CD8-positive, alpha-beta memory T cell (primary cell): Measurements from ENCODE around the gene CLDN14. TPM values are rescaled to one million over a fixed set of nuclear protein-coding genes. Genes with fewer than 3 reads are reported as not detected.
"Not testable (repeated sequence)": the region's sequence is repeated elsewhere in the genome, so short reads cannot be mapped to it uniquely, and the experiment has no call there.

Source experiments
- CTCF ChIA-PET: fragments of 350-600 bp; sonication (Branson Sonifier 250); formaldehyde crosslinking; loops from one replicate; lab custom pipeline; 2021; ENCODE audit warnings: antibody characterized with exemption; lab: Charles Lee
- POLR2A ChIA-PET: fragments of 350-600 bp; sonication (Branson Sonifier 250); formaldehyde crosslinking; loops from one replicate; lab custom pipeline; 2021; ENCODE audit warnings: antibody characterized with exemption; lab: Charles Lee
- DNase-seq, 5 donors: peaks; one replicate each; pipeline versions ENCODE4 v3.0.0 to v3.0.0-alpha.2; 2020 to 2022; ENCODE audit warnings: mixed read lengths in 1 of 5
- H3K27ac ChIP-seq: one replicate; pipeline ENCODE4 v1.7.0; 2013; ENCODE audit warnings: low read depth, mild to moderate bottlenecking, low read length, moderate library complexity
- H3K27me3 ChIP-seq: 2 replicates; pipeline ENCODE4 v1.7.0; 2013; ENCODE audit warnings: low read length, mild to moderate bottlenecking; ENCODE audit not compliant: insufficient read depth, poor library complexity, severe bottlenecking
- H3K36me3 ChIP-seq: 2 replicates; pipeline ENCODE4 v1.7.0; 2013; ENCODE audit warnings: mild to moderate bottlenecking, low read length, moderate library complexity; ENCODE audit not compliant: insufficient read depth
- H3K4me1 ChIP-seq: 2 replicates; pipeline ENCODE4 v1.7.0; 2013; ENCODE audit warnings: mild to moderate bottlenecking, low read length, moderate library complexity; ENCODE audit not compliant: insufficient read depth
- H3K4me3 ChIP-seq: 2 replicates; pipeline ENCODE4 v1.7.0; 2013; ENCODE audit warnings: mild to moderate bottlenecking, low read length
- H3K9me3 ChIP-seq: 2 replicates; pipeline ENCODE4 v1.7.0; 2013; ENCODE audit warnings: mild to moderate bottlenecking, low read length
- H3K27ac Mint-ChIP-seq, 8 donors: one replicate each; pipeline ENCODE4 v1.8.0; 2020 to 2021; ENCODE audit warnings: mixed read lengths in 8 of 8, mild to moderate bottlenecking in 6 of 8, inconsistent platforms in 3 of 8, moderate library complexity in 3 of 8
- H3K27me3 Mint-ChIP-seq, 2 donors: one replicate each; pipeline ENCODE4 v1.8.0; 2020 to 2021; ENCODE audit warnings: mixed read lengths in 2 of 2, mild to moderate bottlenecking in 1 of 2, moderate library complexity in 1 of 2
- H3K36me3 Mint-ChIP-seq, 3 donors: one replicate each; pipeline ENCODE4 v1.8.0; 2020 to 2021; ENCODE audit warnings: mixed read lengths in 3 of 3, inconsistent platforms in 1 of 3, mild to moderate bottlenecking in 1 of 3
- H3K4me1 Mint-ChIP-seq, 3 donors: one replicate each; pipeline ENCODE4 v1.8.0; 2020 to 2021; ENCODE audit warnings: mixed read lengths in 3 of 3, inconsistent platforms in 1 of 3, mild to moderate bottlenecking in 1 of 3
- H3K4me3 Mint-ChIP-seq, 7 donors: one replicate each; pipeline ENCODE4 v1.8.0; 2020 to 2021; ENCODE audit warnings: mixed read lengths in 7 of 7, mild to moderate bottlenecking in 6 of 7, moderate library complexity in 4 of 7, inconsistent platforms in 2 of 7
- H3K9me3 Mint-ChIP-seq, 5 donors: one replicate each; pipeline ENCODE4 v1.8.0; 2020 to 2022; ENCODE audit warnings: mixed read lengths in 5 of 5, mild to moderate bottlenecking in 3 of 5, moderate library complexity in 2 of 5, inconsistent platforms in 1 of 5
- polyA plus RNA-seq: library from polyadenylated mRNA; unstranded; fragments of 300-500 nt; fragmentation: Illumina TruSeq; gene quantifications from one replicate; pipeline ENCODE4 v1.2.3, GENCODE V29; 2021
- total RNA-seq, 2 experiments: library from RNA; stranded (reverse); gene quantifications; one replicate each; pipeline ENCODE4 v1.2.3, GENCODE V29; 2021

Gene CLDN14
- total and polyA plus RNA-seq, 3 experiments from 2014 or later: not detected

DNA sequence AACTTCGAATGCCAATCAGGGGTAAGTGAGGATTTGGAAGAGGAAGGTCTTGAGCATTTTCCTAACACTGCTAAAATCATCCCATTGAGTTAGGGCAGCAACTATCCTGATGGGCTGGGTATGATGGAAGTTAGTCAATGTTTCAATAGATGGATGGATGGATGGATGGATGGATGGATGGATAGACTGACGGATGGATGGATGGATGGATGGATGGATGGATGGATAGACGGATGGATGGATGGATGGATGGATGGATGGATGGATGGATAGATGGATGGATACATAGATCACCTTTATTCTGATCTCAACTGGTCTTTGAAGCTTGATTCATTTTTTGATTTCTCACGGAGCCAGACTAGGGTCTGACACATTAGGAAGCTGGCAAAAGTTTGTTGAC is 2.3 kb upstream of the CLDN14 start:
- no peaks in the 10 kb centered on the region for H3K9me3 Mint-ChIP-seq
- Histone ChIP-seq H3K9me3 (no peaks in the 10 kb centered on the region), H3K27me3 (no peaks in the 10 kb centered on the region), H3K4me1 (no peaks in the 10 kb centered on the region), H3K4me3 (no peak overlapping the region), H3K27ac (no peak overlapping the region), H3K36me3 (no peaks in the 10 kb centered on the region)
- peaks cover 10 to 20% of the 10 kb centered on the region in 2 donors for H3K27me3 Mint-ChIP-seq
- H3K4me1 Mint-ChIP-seq: no peaks in the 10 kb centered on the region
- H3K27ac Mint-ChIP-seq: no peak overlapping the region
- no peak overlapping the region for H3K4me3 Mint-ChIP-seq
- no peaks in the 10 kb centered on the region for H3K36me3 Mint-ChIP-seq
- ChIA-PET CTCF (interaction anchor here (0.8 kb wide), 1 partner anchor 11 kb away, joined by 3 read pairs; no protein-coding TSS in a partner anchor), POLR2A (no interaction called here)
- DNase-seq: no peak

DNA sequence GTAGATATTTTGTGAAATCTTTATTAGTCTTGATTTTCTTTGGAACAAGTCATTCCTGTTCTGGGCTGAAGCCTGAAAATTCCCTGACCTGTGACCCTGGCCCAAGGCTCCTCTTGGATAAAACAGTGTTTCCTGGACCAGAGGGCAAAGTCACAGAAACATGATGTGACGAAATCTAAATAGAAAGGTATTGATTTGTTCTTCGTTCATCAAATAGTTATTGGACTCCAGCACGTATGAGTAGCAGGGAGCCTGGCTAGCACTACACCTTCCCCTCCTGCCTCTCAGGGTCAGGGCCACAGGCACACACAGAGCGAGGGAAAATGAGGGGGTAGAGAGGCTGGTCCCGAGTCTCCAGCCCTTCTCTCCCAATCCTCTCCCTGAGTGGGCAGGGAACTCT is 1.7 kb upstream of the CLDN14 start:
- peaks cover 11 to 17% of the 10 kb centered on the region in 2 donors for H3K27me3 Mint-ChIP-seq
- H3K4me1 ChIP-seq: no peaks in the 10 kb centered on the region
- H3K36me3 ChIP-seq: no peaks in the 10 kb centered on the region
- H3K36me3 Mint-ChIP-seq: no peaks in the 10 kb centered on the region
- H3K4me1 Mint-ChIP-seq: no peaks in the 10 kb centered on the region
- H3K4me3 ChIP-seq: no peak overlapping the region
- no peak overlapping the region for H3K27ac Mint-ChIP-seq
- ChIA-PET CTCF (no interaction called here), POLR2A (no interaction called here)
- H3K27ac ChIP-seq: no peak overlapping the region
- no peaks in the 10 kb centered on the region for H3K9me3 Mint-ChIP-seq
- no peaks in the 10 kb centered on the region for H3K27me3 ChIP-seq
- DNase-seq: no peak
- H3K9me3 ChIP-seq: no peaks in the 10 kb centered on the region
- no peak overlapping the region for H3K4me3 Mint-ChIP-seq

- Histone ChIP-seq H3K4me3 (no peak overlapping the region), H3K4me1 (no peaks in the 10 kb centered on the region), H3K9me3 (no peaks in the 10 kb centered on the region), H3K27me3 (no peaks in the 10 kb centered on the region), H3K27ac (no peak overlapping the region), H3K36me3 (no peaks in the 10 kb centered on the region)
- no peak for DNase-seq
- ChIA-PET POLR2A (no interaction called here), CTCF (no interaction called here)
- H3K4me1 Mint-ChIP-seq: no peaks in the 10 kb centered on the region
- peaks cover 9% of the 10 kb centered on the region in 2 donors for H3K27me3 Mint-ChIP-seq
- H3K27ac Mint-ChIP-seq: no peak overlapping the region
- H3K4me3 Mint-ChIP-seq: no peak overlapping the region
- H3K9me3 Mint-ChIP-seq: no peaks in the 10 kb centered on the region
- no peaks in the 10 kb centered on the region for H3K36me3 Mint-ChIP-seq
Measured at GRCh38 chr21:36480618-36481017, 696 bp upstream of the CLDN14 start.

DNA sequence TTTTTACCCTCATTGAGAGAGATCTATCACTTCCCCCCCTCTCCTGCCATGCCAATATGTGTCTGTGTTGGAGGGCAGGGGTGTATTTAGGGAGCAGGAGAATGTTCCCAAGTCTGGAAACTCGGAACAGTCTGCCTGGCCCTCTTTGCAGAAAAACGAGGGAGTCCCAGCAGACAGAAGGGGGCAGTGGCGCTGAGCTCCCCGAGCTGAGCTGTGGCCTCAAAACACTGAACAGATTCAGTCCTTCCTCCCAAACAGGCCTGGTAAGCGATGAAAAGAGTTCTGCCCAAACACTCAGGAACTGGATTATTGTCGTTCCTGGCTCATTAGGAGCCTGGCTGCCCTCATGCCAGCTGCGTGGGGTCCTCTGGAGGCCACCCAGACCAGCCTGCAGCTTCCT is 981 bp downstream of the CLDN14 start:
- Histone ChIP-seq H3K27ac (no peak overlapping the region), H3K9me3 (no peaks in the 10 kb centered on the region), H3K4me1 (no peaks in the 10 kb centered on the region), H3K36me3 (no peaks in the 10 kb centered on the region), H3K27me3 (no peaks in the 10 kb centered on the region), H3K4me3 (no peak overlapping the region)
- POLR2A ChIA-PET: no interaction called here
- no peak for DNase-seq
- Mint-ChIP-seq H3K4me1 (no peaks in the 10 kb centered on the region), H3K4me3 (no peak overlapping the region), H3K27ac (no peak overlapping the region), H3K27me3 (peaks cover 10 to 16% of the 10 kb centered on the region in 2 donors), H3K9me3 (no peaks in the 10 kb centered on the region), H3K36me3 (no peaks in the 10 kb centered on the region)
- CTCF ChIA-PET: interaction anchor here (1.1 kb wide), 1 partner anchor 25 kb away, joined by 3 read pairs; no protein-coding TSS in a partner anchor

- Histone ChIP-seq H3K36me3 (no peaks in the 10 kb centered on the region), H3K4me1 (no peaks in the 10 kb centered on the region), H3K9me3 (no peaks in the 10 kb centered on the region), H3K27me3 (no peaks in the 10 kb centered on the region), H3K27ac (no peak overlapping the region), H3K4me3 (no peak overlapping the region)
- ChIA-PET CTCF (interaction anchor here (1.1 kb wide), 1 partner anchor 26 kb away, joined by 3 read pairs; no protein-coding TSS in a partner anchor), POLR2A (no interaction called here)
- H3K27ac Mint-ChIP-seq: no peak overlapping the region
- H3K4me3 Mint-ChIP-seq: no peak overlapping the region
- no peaks in the 10 kb centered on the region for H3K36me3 Mint-ChIP-seq
- no peaks in the 10 kb centered on the region for H3K4me1 Mint-ChIP-seq
- no peak for DNase-seq
- peaks cover 10 to 12% of the 10 kb centered on the region in 2 donors for H3K27me3 Mint-ChIP-seq
- no peaks in the 10 kb centered on the region for H3K9me3 Mint-ChIP-seq
Measured at GRCh38 chr21:36478207-36478701, 1.7 kb downstream of the CLDN14 start.

GRCh38 chr21:36477559-36477958 is 2.4 kb downstream of the CLDN14 start:
- Histone ChIP-seq H3K4me3 (no peak overlapping the region), H3K4me1 (no peaks in the 10 kb centered on the region), H3K9me3 (no peaks in the 10 kb centered on the region), H3K27ac (no peak overlapping the region), H3K36me3 (no peaks in the 10 kb centered on the region), H3K27me3 (no peaks in the 10 kb centered on the region)
- no peaks in the 10 kb centered on the region for H3K4me1 Mint-ChIP-seq
- POLR2A ChIA-PET: no interaction called here
- CTCF ChIA-PET: no interaction called here
- H3K27me3 Mint-ChIP-seq: peaks cover 8 to 12% of the 10 kb centered on the region in 2 donors
- H3K27ac Mint-ChIP-seq: no peak overlapping the region
- H3K9me3 Mint-ChIP-seq: no peaks in the 10 kb centered on the region
- DNase-seq: no peak
- H3K36me3 Mint-ChIP-seq: no peaks in the 10 kb centered on the region
- no peak overlapping the region for H3K4me3 Mint-ChIP-seq

GRCh38 chr21:36477001-36477400 is 2.9 kb downstream of the CLDN14 start:
- H3K27me3 ChIP-seq: no peaks in the 10 kb centered on the region
- no peak overlapping the region for H3K27ac ChIP-seq
- H3K36me3 Mint-ChIP-seq: no peaks in the 10 kb centered on the region
- H3K4me1 ChIP-seq: no peaks in the 10 kb centered on the region
- ChIA-PET CTCF (no interaction called here), POLR2A (no interaction called here)
- no peaks in the 10 kb centered on the region for H3K36me3 ChIP-seq
- no peaks in the 10 kb centered on the region for H3K9me3 ChIP-seq
- no peak overlapping the region for H3K4me3 Mint-ChIP-seq
- H3K4me3 ChIP-seq: no peak overlapping the region
- no peaks in the 10 kb centered on the region for H3K4me1 Mint-ChIP-seq
- DNase-seq: no peak
- peaks cover 7 to 14% of the 10 kb centered on the region in 2 donors for H3K27me3 Mint-ChIP-seq
- no peak overlapping the region for H3K27ac Mint-ChIP-seq
- H3K9me3 Mint-ChIP-seq: peaks cover 0 to 1% (median 0%) of the 10 kb centered on the region in 5 donors

DNA sequence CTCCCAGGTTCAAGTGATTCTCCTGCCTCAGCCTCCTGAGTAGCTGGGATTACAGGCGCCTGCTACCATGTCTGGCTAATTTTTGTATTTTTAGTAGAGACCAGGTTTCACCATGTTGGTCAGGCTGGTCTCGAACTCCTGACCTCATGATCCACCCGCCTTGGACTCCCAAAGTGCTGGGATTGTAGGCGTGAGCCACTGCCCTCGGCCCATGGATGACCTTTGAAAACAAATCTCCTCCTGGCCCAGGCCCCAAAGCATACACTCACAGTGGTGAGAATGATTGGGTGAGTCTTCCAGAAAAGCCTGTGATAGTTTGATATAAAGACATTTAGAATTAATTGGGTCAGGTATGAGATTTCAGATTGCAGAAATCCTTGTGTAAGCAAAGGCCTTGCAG is 3.4 kb downstream of the CLDN14 start:
- H3K4me1 Mint-ChIP-seq, DNase-seq, H3K36me3 Mint-ChIP-seq, H3K27me3 ChIP-seq, H3K36me3 ChIP-seq, H3K4me1 ChIP-seq, CTCF ChIA-PET, H3K27ac Mint-ChIP-seq, POLR2A ChIA-PET, H3K9me3 ChIP-seq, H3K4me3 Mint-ChIP-seq, H3K27ac ChIP-seq, H3K4me3 ChIP-seq, H3K9me3 Mint-ChIP-seq: not testable (repeated sequence)
- peaks cover 7 to 16% of the 10 kb centered on the region in 2 donors for H3K27me3 Mint-ChIP-seq
